Calu3 (cell line): ENCODE measurements around the gene KLF18. TPM values are rescaled to one million over a fixed set of nuclear protein-coding genes. Genes with fewer than 3 reads are reported as not detected.

Source experiments
- BruUV-seq: library from RNA; stranded (reverse); fragments of 400-500 nt; replicated peaks from 2 replicates; lab custom pipeline; 2021; lab: Mats Ljungman, UMichigan
- CTCF ChIA-PET: fragments of 300-600 bp; sonication (Branson Sonifier 250); formaldehyde crosslinking; loops from one replicate; lab custom pipeline; 2022; ENCODE audit warnings: antibody characterized with exemption; lab: Charles Lee
- DNase-seq: peaks from one replicate; pipeline ENCODE4 v3.0.0; 2022
- H3K27ac Mint-ChIP-seq: one replicate; pipeline ENCODE4 v1.8.0; 2022; ENCODE audit warnings: mixed read lengths; ENCODE audit not compliant: unreplicated experiment
- H3K27me3 Mint-ChIP-seq: one replicate; pipeline ENCODE4 v1.8.0; 2022; ENCODE audit warnings: mixed read lengths; ENCODE audit not compliant: unreplicated experiment
- H3K36me3 Mint-ChIP-seq: one replicate; pipeline ENCODE4 v1.8.0; 2022; ENCODE audit warnings: mild to moderate bottlenecking, moderate library complexity, mixed read lengths; ENCODE audit not compliant: insufficient read depth, unreplicated experiment
- H3K4me1 Mint-ChIP-seq: one replicate; pipeline ENCODE4 v1.8.0; 2022; ENCODE audit warnings: mild to moderate bottlenecking, low read depth, mixed read lengths; ENCODE audit not compliant: unreplicated experiment
- H3K4me3 Mint-ChIP-seq: one replicate; pipeline ENCODE4 v1.8.0; 2022; ENCODE audit warnings: mild to moderate bottlenecking, low read depth, moderate library complexity, mixed read lengths; ENCODE audit not compliant: unreplicated experiment
- H3K9me3 Mint-ChIP-seq: one replicate; pipeline ENCODE4 v1.8.0; 2022; ENCODE audit warnings: low read depth, mixed read lengths; ENCODE audit not compliant: unreplicated experiment
- CTCF ChIP-seq: fragments of 200-600 bp; IDR thresholded peaks from one replicate; pipeline ENCODE4 v1.8.0; 2022; ENCODE audit warnings: antibody characterized with exemption; ENCODE audit not compliant: unreplicated experiment
- intact Hi-C: fragments of 100-400 bp; cut with micrococcal nuclease; formaldehyde crosslinking; loops from one replicate; pipeline ENCODE4 v1.10.0; 2022; ENCODE audit not compliant: unreplicated experiment
- total RNA-seq: library from RNA; stranded (reverse); gene quantifications from 2 replicates; pipeline ENCODE4 v1.2.3, GENCODE V29; 2022

The KLF18 gene
- total RNA-seq, 1 experiment from 2014 or later = not detected

DNA sequence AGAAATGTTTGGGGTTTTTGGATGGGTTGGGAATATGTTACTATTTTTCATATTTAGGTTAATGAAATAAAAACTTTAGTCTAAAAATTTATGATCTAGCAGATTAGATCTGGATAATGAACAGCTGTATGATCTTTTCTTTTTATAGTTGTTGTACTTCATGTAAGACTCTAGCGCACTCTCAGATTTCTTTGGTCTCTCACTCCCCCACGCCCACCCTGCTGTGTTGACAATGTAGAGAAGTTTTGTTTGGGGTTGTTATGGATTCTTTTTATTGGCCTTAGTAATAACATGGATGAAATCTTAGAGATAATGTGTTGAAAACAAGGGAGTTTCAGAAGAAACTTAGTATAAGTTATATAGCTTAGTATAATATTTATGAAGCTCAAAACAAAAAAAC, 5.5 kb downstream of the KLF18 start:
- H3K4me3 Mint-ChIP-seq = no peak overlapping the region
- intact Hi-C loops = no loop called here
- DNase-seq = no peak
- no peak overlapping the region for H3K27ac Mint-ChIP-seq
- peaks cover 52% of the 10 kb centered on the region for H3K27me3 Mint-ChIP-seq
- no peaks in the 10 kb centered on the region for H3K9me3 Mint-ChIP-seq
- no peaks in the 10 kb centered on the region for H3K4me1 Mint-ChIP-seq
- no TSS peak for BruUV-seq
- TF ChIP-seq CTCF = no peak
- CTCF ChIA-PET = no interaction called here
- no peaks in the 10 kb centered on the region for H3K36me3 Mint-ChIP-seq

DNA sequence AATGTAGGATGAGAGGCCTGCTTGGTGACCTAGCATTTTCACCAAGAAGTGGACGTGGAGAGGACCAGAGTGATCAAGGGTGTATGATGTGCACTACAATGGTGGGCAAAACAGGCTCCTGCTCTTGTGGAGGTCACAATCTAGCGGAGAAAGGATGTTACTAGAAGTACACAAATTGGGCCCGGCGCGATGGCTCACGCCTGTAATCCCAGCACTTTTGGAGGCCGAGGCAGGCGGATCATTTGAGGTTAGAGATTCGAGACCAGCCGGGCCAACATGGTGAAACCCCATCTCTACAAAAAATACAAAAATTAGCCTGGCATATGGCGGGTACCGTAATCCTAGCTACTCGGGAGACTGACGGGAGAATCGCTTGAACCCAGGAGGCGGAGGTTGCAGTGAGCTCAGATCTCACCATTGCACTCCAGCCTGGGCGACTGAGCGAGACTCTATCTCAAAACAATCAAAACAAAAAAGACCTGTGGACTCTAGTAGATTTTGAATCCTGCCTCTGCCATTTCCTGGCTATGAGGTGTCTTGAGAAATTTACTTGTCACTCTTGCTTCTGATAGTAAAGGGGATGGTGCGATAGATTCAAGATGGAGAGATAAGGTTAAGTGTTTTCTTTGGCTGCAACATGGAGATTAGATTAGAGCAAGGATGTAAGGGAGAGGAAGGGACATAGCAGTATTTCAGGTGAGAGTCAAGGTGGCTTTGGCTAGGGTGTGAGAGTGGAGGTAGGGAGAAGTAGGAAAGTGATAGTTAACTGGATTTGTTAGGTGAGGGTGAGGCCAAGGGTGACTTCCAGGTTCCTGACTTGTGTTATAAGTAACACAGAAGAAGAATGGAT, 7.1 kb downstream of the KLF18 start:
- CTCF ChIA-PET = no interaction called here
- BruUV-seq = no TSS peak
- intact Hi-C loops = no loop called here
- Mint-ChIP-seq H3K36me3 (no peaks in the 10 kb centered on the region), H3K27me3 (peaks cover 61% of the 10 kb centered on the region), H3K4me1 (no peaks in the 10 kb centered on the region), H3K9me3 (no peaks in the 10 kb centered on the region), H3K4me3 (no peak overlapping the region), H3K27ac (no peak overlapping the region)
- TF ChIP-seq CTCF = no peak
- DNase-seq = no peak

DNA sequence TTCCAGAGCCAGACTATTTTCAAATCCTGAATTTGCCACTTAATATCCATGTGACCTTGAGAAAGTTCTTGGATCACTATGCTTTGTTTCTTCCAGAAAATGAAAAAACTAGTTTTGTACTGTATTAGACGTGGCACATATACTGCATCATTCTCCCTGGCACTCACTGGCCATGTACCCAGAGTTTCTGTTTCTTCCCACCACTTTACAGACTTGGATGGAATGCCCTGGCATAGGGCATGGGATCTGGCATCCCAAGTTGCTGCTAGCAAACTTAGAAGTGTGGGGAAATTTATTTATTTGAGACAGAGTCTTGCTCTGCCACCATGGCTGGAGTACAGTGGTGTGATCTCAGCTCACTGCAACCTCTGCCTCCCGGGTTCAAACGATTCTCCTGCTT, 10.0 kb downstream of the KLF18 start:
- no peak for TF ChIP-seq CTCF
- no peak for DNase-seq
- Mint-ChIP-seq H3K4me3 (no peak overlapping the region), H3K36me3 (no peaks in the 10 kb centered on the region), H3K9me3 (no peaks in the 10 kb centered on the region), H3K4me1 (no peaks in the 10 kb centered on the region), H3K27me3 (peaks cover 47% of the 10 kb centered on the region), H3K27ac (no peak overlapping the region)
- no TSS peak for BruUV-seq
- CTCF ChIA-PET = no interaction called here
- intact Hi-C loops = no loop called here

GRCh38 chr1:44129616-44130500, 11.6 kb downstream of the KLF18 start:
- no peaks in the 10 kb centered on the region for H3K4me1 Mint-ChIP-seq
- DNase-seq = no peak
- H3K4me3 Mint-ChIP-seq = no peak overlapping the region
- no peak for TF ChIP-seq CTCF
- H3K36me3 Mint-ChIP-seq = no peaks in the 10 kb centered on the region
- H3K9me3 Mint-ChIP-seq = no peaks in the 10 kb centered on the region
- no TSS peak for BruUV-seq
- CTCF ChIA-PET = no interaction called here
- intact Hi-C loops = no loop called here
- H3K27me3 Mint-ChIP-seq = peaks cover 44% of the 10 kb centered on the region
- H3K27ac Mint-ChIP-seq = no peak overlapping the region
